Measurements from ENCODE around the gene WDPCP. TPM values are rescaled to one million over a fixed set of nuclear protein-coding genes. Genes with fewer than 3 reads are reported as not detected.

WDPCP gene
- total RNA-seq, 4 donors from 2014 or later = 7.8 to 23.7 (median 10.7) TPM

- TF ChIP-seq EP300 (IDR thresholded peaks at IDR 0.05) = no peak
- no peak for TF ChIP-seq POLR2A (IDR thresholded peaks at IDR 0.05; ENCODE audit: low read depth)
- no peak for TF ChIP-seq POLR2AphosphoS5 (IDR thresholded peaks at IDR 0.05)
- TF ChIP-seq, protein P1, sequence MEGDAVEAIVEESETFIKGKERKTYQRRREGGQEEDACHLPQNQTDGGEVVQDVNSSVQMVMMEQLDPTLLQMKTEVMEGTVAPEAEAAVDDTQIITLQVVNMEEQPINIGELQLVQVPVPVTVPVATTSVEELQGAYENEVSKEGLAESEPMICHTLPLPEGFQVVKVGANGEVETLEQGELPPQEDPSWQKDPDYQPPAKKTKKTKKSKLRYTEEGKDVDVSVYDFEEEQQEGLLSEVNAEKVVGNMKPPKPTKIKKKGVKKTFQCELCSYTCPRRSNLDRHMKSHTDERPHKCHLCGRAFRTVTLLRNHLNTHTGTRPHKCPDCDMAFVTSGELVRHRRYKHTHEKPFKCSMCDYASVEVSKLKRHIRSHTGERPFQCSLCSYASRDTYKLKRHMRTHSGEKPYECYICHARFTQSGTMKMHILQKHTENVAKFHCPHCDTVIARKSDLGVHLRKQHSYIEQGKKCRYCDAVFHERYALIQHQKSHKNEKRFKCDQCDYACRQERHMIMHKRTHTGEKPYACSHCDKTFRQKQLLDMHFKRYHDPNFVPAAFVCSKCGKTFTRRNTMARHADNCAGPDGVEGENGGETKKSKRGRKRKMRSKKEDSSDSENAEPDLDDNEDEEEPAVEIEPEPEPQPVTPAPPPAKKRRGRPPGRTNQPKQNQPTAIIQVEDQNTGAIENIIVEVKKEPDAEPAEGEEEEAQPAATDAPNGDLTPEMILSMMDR (IDR thresholded peaks at IDR 0.05) = no peak
- intact Hi-C loops (cut with DNase I) = no loop called here
- 94% methylated on average over 2 of the region's 2 CpGs for WGBS
- Histone ChIP-seq H3K4me3 (no peak overlapping the region), H3K27ac (replicated peaks in 1 of 4) (no peak overlapping the region), H3K36me3 (peaks cover 0 to 11% (median 2%) of the 10 kb centered on the region in 4 donors), H3K27me3 (no peaks in the 10 kb centered on the region), H3K9me3 (peaks cover 0 to 23% (median 5%) of the 10 kb centered on the region in 4 donors), H3K4me1 (no peaks in the 10 kb centered on the region)
- DNase-seq (ENCODE audit: extremely low spot score) = no peak
Observed at GRCh38 chr2:63118821-63119220, 469.5 kb downstream of the WDPCP start.

DNA sequence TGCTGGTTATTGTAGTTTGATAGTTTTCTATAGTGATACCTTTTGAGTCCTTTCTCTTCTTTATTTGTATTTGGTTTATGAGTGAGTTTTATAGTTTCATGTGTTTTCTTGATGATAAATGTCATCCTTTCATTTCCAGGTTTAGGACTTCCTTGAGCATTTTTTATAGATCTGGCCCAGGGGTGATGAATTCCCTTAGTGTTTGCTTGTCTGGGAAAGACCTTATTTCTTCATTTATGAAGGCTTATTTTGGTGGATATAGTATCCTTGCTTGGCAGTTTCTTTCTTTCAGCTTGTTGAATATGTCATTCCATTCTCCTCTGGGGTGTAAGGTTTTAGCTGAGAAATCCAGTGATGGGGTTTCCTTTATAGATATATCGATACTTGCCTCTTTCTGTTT lies 483.8 kb downstream of the WDPCP start:
- H3K36me3 ChIP-seq = no peaks in the 10 kb centered on the region
- 96% methylated on average over 1 of the region's 1 CpG for WGBS
- H3K27me3 ChIP-seq = no peaks in the 10 kb centered on the region
- no peak overlapping the region for H3K27ac ChIP-seq (replicated peaks in 1 of 4)
- peaks cover 0 to 50% (median 27%) of the 10 kb centered on the region in 4 donors for H3K9me3 ChIP-seq
- no peak for DNase-seq (ENCODE audit: extremely low spot score)
- no peak overlapping the region for H3K4me3 ChIP-seq
- no peaks in the 10 kb centered on the region for H3K4me1 ChIP-seq
- TF ChIP-seq, protein P1 (IDR thresholded peaks at IDR 0.05) = no peak
- TF ChIP-seq EP300 (IDR thresholded peaks at IDR 0.05) = no peak
- no peak for TF ChIP-seq POLR2AphosphoS5 (IDR thresholded peaks at IDR 0.05)
- intact Hi-C loops (cut with DNase I) = no loop called here

GRCh38 chr2:63101954-63102353 lies 486.3 kb downstream of the WDPCP start:
- Histone ChIP-seq H3K36me3 (no peaks in the 10 kb centered on the region), H3K4me1 (no peaks in the 10 kb centered on the region)
- intact Hi-C loops (cut with DNase I) = no loop called here

GRCh38 chr2:63099032-63099431 lies 489.2 kb downstream of the WDPCP start:
- H3K27ac ChIP-seq (replicated peaks in 1 of 4) = no peak overlapping the region
- no peak for DNase-seq (ENCODE audit: extremely low spot score)
- peaks cover 0 to 25% (median 15%) of the 10 kb centered on the region in 4 donors for H3K9me3 ChIP-seq
- no peaks in the 10 kb centered on the region for H3K4me1 ChIP-seq
- H3K27me3 ChIP-seq = no peaks in the 10 kb centered on the region
- 88% methylated on average over 1 of the region's 1 CpG for WGBS
- no peak overlapping the region for H3K4me3 ChIP-seq
- H3K36me3 ChIP-seq = no peaks in the 10 kb centered on the region
- intact Hi-C loops (cut with DNase I) = no loop called here
- TF ChIP-seq EP300 (IDR thresholded peaks at IDR 0.05) (no peak), POLR2AphosphoS5 (IDR thresholded peaks at IDR 0.05) (no peak), POLR2A (IDR thresholded peaks at IDR 0.05; ENCODE audit: low read depth) (no peak)
- TF ChIP-seq, protein P1 (IDR thresholded peaks at IDR 0.05) = no peak

More at GRCh38 chr2:63101954-63102353, 486.3 kb downstream of the WDPCP start:
- no peak for TF ChIP-seq EP300 (IDR thresholded peaks at IDR 0.05)
- TF ChIP-seq POLR2A (IDR thresholded peaks at IDR 0.05; ENCODE audit: low read depth) = no peak
- TF ChIP-seq, protein P1 (IDR thresholded peaks at IDR 0.05) = no peak
- TF ChIP-seq POLR2AphosphoS5 (IDR thresholded peaks at IDR 0.05) = no peak
- H3K9me3 ChIP-seq = peaks cover 0 to 50% (median 27%) of the 10 kb centered on the region in 4 donors
- 83% methylated on average over 2 of the region's 2 CpGs for WGBS
- no peak overlapping the region for H3K27ac ChIP-seq (replicated peaks in 1 of 4)
- H3K4me3 ChIP-seq = no peak overlapping the region
- H3K27me3 ChIP-seq = no peaks in the 10 kb centered on the region
- DNase-seq (ENCODE audit: extremely low spot score) = no peak

- Histone ChIP-seq H3K4me1 (no peaks in the 10 kb centered on the region), H3K36me3 (no peaks in the 10 kb centered on the region), H3K4me3 (no peak overlapping the region), H3K9me3 (peaks cover 0 to 4% (median 2%) of the 10 kb centered on the region in 4 donors), H3K27me3 (no peaks in the 10 kb centered on the region), H3K27ac (replicated peaks in 1 of 4) (no peak overlapping the region)
- TF ChIP-seq, protein P1 (IDR thresholded peaks at IDR 0.05) = no peak
- TF ChIP-seq EP300 (IDR thresholded peaks at IDR 0.05) (no peak), POLR2AphosphoS5 (IDR thresholded peaks at IDR 0.05) (no peak), POLR2A (IDR thresholded peaks at IDR 0.05; ENCODE audit: low read depth) (no peak)
- no peak for DNase-seq (ENCODE audit: extremely low spot score)
- WGBS = 46% methylated on average over 1 of the region's 1 CpG
- intact Hi-C loops (cut with DNase I) = no loop called here
Observed at GRCh38 chr2:63096491-63096890, 491.8 kb downstream of the WDPCP start.

Data from esophagus muscularis mucosa (tissue), 4 donors.